Breast epithelium (tissue), 3 donors: ENCODE results near the gene CEPT1.
"Not testable (repeated sequence)": the region's sequence is repeated elsewhere in the genome, so short reads cannot be mapped to it uniquely, and the experiment has no call there.

Experiments used
- CTCF ChIP-seq, 3 donors: fragments of 450-650 bp; IDR thresholded peaks; one replicate each; pipeline ENCODE4 v1.5.1; 2016 to 2017; ENCODE audit warnings: antibody characterized with exemption in 3 of 3, mild to moderate bottlenecking in 3 of 3, moderate library complexity in 3 of 3
- POLR2A ChIP-seq: fragments of 450-650 bp; IDR thresholded peaks from one replicate; pipeline ENCODE4 v1.6.1; 2016; ENCODE audit warnings: antibody characterized with exemption, mild to moderate bottlenecking, moderate library complexity
- POLR2AphosphoS5 ChIP-seq, 3 donors: sonication (generic); formaldehyde crosslinking; IDR thresholded peaks; one replicate each; pipeline ENCODE4 v1.6.1; 2017; ENCODE audit warnings: antibody characterized with exemption in 3 of 3

GRCh38 chr1:111095421-111095820 lies 44.6 kb upstream of the CEPT1 start:
- not testable (repeated sequence) for TF ChIP-seq POLR2A; CTCF (IDR thresholded peaks at IDR 0.05); POLR2AphosphoS5 (IDR thresholded peaks at IDR 0.05)
